OCI-M1 (cell line): ENCODE data around the gene MFSD1.

Experiments
- DNase-seq: peaks from one replicate; lab custom pipeline; 2025; lab: John Stamatoyannopoulos, UW

MFSD1 gene, protein sequence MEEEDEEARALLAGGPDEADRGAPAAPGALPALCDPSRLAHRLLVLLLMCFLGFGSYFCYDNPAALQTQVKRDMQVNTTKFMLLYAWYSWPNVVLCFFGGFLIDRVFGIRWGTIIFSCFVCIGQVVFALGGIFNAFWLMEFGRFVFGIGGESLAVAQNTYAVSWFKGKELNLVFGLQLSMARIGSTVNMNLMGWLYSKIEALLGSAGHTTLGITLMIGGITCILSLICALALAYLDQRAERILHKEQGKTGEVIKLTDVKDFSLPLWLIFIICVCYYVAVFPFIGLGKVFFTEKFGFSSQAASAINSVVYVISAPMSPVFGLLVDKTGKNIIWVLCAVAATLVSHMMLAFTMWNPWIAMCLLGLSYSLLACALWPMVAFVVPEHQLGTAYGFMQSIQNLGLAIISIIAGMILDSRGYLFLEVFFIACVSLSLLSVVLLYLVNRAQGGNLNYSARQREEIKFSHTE

DNA sequence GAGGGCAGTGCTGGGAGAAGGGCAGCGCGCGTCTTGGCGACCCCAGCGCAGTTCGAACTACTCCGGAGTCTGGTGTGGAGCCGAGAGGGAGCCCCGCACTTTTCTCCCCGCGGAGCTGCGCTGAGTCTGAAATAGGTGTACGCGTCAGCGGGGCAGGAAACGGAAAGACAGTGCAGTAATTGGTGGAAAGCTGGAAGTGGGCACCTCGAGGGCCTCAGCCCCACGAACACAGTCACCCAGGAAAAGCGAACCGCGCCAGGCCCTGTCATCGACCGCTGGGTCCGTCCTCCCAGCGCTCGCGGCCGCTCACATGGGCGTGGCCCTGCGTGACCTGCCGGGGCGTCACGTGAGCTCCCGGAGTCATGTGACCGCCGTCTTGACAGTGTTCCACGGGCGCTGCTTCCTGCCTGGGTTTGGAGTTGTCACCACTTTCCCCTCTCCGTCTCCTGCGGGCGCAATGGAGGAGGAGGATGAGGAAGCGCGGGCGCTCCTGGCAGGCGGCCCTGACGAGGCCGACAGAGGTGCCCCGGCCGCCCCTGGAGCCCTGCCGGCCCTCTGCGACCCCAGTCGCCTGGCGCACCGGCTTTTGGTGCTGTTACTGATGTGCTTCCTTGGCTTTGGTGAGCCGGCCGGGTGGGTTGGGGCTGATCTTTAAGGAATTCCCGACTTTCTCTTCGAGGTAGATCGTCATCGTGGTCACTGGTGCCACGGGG lies at the start of gene MFSD1:
TSS of gene MFSD1 (plus strand) at position 359 of the 713 bp plus-strand sequence. CDS start at position 458, 99 bp downstream.
- DNase-seq = peak; percentile 90

DNA sequence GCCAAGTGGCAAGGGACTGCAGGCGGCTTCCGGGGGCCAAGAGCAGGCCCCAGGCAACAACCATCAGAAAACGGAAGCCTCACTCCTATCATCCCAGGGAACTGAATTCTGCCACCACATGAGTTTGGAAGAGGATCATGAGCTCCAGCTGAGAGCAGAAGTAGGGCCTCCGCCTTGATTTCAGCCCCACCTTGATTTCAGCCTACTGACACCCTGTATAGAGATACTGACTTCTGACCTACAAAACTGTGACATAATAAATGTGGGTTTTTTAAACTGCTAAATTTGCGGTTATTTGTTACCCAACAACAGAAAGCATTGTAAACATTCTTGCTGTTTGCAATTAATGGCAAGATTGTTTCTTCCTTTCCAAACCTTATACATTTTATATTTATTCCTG lies 48.0 kb upstream of the MFSD1 start:
- no peak for DNase-seq

DNA sequence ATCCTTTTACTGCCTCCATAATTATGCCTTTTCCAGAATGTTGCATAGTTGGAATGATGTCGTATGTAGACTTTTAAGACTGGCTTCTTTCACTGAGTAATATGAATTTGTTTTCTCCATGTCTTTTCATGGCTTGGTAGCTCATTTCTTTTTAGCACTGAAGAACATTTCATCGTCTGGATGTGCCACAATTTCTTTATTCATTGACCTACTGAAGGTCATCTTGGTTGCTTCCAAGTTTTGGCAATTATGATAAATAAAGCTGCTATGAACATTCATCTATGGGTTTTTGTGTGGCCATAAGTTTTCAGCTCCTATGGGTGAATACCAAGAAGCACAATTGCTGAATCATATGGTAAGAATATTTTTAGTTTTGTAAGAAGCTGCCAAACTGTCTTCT lies 46.4 kb upstream of the MFSD1 start:
- no peak for DNase-seq

DNA sequence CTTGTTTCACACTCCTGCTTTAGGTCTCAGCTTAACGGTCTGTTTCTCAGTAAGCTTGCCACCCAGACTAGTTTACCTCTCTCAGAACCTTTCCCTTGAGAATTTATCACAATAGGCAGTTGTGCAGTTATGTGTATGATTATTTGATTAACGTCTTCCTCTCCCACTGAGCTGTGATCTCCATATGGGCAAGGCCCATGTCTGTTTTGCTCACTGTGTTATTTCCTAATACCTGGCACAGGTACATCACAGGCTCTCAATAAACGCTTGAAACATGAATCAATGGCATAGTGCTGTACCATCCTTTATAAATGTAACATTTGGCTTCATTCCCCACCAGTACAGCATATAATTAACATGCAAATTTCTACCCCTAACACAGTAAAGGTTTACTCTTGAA lies 40.5 kb upstream of the MFSD1 start:
- DNase-seq = no peak

DNA sequence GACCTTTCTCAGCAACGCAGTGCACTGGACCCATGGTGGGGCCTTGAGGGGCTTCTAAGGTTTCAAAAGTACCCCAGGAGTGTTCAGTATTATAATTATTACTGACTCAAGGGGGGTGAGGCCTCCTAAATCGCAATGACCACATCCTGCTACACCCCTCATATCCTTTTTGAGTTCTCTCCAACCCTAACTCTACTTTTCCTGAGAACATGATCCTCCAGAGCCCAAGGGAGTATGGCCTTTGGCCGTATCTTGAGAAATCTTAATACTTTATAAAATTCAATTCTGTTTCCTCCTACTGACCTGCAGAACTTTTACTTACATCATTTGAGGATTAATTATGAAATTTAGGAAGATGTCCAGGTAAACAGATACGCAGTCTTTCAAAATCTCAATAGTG lies 39.2 kb upstream of the MFSD1 start:
- DNase-seq = no peak

DNA sequence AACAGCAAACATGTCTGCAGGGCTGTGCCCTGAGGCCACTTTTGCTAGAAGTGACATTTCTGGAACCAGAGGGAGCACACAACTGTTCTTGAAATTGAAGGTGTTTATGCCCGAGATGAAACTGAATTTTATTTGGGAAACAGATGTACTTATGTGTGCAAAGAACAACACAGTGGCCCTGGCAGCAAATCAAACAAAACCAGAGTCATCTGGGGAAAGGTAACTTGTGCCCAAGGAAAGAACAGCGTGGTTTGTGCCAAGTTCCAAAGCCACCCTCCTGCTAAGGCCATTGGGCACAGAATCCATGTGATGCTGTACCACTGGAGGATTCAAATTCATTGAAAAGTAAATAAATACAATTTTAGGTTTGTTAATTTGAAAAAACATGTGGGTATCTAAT lies 38.4 kb upstream of the MFSD1 start:
- DNase-seq = no peak

DNA sequence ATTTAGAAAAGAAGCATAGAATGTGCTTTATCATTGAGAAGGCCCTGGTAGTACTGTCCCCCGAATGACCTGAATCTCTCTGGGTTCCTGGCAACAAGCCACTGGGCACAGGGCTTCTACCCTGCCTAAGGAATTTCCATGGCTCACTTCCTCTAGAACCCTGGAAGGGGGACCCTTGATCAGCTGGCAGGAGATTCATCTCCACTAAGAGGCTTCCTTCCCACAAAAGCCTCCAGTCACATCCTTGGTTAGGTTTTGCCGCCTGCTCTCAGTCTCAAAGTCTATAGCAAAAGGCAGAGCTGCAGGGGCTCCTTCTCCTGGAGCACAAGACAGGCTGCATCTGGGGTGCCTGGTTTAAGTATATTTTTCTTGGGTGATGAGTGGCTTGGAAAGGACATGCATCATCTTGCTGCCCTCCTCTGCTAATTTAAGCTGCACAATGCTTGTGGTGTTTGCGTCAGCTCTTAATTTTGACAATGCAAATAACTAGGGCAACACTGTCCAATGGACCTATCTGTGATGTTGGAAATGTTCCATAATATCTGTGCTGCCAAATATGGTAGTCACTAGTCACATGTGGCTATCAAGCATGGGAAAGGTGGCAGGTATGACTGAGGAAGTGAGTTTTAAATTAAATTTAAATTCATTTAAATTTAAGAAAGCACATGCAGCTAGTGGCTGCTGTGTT lies 36.2 kb upstream of the MFSD1 start:
- no peak for DNase-seq

DNA sequence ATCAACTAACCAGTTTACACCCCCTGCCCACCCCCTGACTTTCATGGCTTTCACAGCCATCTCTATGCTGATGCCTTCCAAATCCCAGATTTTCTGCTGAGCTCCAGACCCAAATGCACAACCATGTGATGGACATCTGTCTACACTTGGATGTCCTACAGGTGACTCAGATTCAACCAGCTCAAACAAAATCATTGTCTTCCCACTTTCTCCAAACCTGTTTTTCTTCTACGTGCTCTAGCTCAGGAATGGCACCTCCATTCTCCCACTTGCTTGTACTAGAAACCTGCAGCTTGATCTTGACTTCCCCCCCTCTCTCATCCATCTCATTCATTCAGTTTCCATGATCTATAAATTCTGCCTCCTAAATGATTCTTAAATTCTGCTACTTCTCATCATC lies 35.5 kb upstream of the MFSD1 start:
- no peak for DNase-seq

DNA sequence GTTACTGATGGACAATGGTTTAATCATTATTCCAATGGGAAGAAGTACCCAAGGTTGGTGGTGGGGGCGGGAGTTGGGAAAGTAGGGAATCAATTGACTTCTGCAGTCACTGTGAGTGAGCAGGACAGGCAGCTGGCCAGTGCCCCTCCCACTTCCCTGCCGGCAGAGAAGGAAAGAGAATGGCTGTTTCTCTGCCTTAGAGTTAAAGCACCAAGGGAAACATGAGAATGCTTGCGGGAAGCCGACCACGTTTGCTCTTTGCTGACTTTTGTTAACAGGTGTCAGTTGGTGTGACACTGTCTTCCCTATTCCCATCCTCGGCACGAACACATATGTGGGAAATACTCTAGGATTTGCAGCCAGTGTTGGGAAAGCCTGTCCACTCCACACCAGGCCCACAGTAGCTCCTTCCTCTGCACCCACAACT lies 33.5 kb upstream of the MFSD1 start:
- DNase-seq = no peak

DNA sequence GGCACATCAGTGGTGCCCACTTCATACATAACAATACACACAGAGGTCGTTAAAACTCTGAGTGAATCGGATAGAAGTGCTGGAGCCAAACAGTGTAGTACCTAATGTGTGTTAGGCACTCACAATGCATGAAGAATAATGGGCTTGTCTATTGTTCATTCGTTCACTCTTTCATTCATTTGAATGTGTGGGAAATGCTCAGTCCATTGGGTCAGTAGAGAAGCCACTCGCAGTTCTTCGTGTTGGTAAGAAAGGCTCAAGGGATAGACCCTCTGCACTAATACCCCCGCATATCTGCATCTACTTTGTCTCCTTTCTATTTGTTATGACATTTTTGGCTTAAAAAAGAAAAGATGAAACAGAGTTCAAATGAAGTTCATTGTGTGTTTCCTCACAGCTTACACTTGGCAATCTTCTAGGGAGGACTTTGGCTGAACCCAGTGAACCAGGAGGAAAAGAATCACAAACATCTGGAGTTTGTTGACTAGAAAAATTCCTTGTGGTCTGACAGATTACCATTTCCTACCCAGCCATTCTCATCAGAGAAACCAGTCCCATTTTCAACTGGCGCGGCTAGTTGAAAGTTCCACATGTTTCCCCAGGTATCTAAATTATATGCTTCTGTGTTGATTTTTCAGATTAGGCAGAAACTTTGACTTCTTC lies 32.8 kb upstream of the MFSD1 start:
- no peak for DNase-seq

DNA sequence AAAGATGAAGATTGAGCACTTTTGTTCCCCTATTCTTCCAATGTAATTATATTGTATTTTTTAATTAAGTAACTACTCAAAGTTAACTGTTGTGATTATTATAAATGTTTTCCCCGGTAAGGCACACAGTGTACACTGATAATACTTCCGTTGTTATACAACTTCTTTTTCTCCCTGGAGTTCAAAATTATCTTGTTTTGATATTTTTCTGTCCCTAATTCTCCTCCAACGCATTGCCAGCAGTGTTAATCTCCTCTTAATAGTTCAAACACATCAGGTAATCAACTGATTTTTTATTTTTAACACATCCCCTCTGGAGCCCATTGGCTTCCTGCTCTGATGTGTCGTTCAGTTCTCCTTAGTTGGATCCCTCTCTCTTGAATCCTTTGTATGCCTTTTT lies 32.3 kb upstream of the MFSD1 start:
- no peak for DNase-seq

DNA sequence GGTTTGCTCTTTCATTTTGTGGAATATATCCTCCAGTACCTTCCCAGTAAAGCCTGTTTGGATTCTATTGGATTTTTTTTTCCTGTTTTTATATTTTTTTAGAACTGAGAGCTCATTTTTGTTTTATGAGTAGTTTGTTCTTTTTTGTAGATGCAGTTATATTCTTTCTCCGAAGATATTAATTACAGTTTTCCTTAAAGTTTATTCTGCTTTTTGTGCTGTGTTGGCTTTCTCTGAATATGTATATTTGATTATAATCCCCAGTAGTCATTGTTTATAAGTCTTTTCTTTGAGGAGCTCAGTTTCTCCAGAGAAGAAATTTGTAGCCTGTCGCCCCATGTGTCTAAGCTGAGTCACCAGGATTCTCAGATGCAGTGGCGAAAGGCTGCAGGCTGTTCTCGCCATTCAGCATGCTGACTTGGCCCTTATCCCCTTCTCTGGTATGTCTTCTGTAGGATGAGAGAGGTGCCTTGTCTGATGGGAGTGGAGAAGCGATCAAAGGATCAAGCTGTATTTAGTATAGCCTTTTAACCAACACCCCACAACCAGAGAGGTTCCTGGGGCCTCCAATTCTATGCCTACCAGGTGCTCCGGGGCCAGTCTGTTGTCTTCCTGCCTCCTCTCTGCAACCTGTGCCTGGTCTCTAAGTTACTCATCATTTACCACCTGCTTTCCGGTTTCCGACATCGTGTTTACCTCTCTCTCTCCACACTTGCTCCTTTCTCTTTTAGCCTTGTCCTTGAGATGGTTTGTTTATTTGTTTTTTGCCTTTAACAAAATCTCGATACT lies 31.7 kb upstream of the MFSD1 start:
- no peak for DNase-seq

DNA sequence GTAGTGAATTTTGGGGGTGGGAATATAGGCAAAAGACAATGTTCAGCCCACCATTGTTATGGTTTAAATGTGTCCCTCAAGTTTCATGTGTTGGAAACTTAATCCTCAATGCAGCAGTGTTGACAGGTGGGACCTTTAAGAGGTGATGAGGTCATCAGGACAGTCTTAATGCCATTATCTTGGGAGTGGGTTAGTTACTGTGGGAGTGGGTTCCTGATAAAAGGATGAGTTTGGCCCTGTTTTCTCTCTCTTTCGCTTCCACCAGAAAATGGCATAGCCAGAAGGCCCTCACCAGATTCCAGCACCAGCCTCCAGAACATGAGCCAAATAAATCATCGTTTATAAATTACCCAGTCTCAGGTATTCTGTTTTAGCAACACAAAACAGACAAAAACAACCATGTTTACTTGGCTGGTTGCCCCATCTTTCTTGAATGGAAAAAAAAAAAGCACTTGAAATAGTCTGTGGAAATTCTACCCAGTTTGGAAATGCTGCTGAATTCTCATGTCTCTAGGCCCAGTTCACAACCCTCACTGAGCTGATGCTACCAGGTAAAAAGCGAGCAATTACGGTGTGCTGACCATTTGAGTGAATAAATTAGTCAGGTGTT lies 31.0 kb upstream of the MFSD1 start:
- no peak for DNase-seq

DNA sequence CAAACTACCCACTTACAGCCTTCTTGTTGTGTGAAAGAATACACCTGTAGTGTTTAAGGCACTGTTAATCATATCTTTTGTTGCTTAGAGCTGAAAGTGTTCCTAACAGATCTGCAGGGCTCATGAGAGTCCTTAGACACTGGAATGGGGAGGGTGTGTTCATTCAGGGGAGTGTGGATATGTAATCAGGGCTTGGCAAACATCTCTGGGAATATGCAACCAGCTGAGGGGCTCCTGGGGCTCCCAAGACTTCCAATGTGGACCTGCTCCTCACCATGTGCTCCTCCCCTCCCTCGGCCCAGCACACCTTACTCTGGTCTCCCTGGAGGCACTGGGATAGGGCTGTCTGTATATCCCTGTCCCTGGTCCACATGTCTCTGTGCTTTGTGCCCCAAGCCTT lies 30.3 kb upstream of the MFSD1 start:
- no peak for DNase-seq

DNA sequence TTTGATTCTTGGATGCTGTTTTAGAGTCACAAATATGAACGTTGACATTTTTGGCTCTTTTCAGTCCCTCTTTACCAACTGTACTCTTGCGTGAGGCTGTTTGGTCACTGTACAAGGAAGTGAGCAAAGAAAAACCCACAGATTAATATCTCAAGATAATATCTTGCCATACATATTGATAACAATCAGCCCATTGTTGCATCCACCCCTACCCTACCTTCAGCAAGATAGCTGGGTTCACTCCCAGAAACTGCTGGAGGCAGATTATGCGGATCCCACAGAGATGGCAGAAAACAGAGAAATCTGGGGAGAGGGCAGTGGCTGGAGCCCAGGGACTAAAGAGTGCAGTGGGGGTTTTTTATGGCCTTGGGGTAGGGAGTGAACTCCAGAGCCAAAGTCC lies 29.9 kb upstream of the MFSD1 start:
- DNase-seq = no peak

DNA sequence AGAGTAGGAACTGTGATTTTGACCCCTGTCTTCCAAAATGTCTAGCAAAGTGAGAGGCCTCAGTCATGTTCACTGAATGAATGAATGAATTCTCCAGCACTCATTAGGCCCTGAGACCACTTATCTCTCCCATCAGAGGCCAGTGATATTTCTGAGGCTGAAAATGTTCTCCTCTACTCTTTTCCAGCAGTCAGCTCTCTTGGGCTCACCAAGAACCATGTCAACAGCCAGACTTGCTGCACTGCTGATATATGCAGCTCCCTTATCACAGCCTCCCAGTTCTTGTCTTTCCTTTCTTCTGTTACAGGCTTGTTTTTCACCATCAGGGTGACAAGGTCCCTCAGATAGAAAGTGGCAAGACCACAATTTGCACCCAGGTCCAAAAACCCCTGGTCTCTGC lies 28.7 kb upstream of the MFSD1 start:
- peak; percentile 22 for DNase-seq

DNA sequence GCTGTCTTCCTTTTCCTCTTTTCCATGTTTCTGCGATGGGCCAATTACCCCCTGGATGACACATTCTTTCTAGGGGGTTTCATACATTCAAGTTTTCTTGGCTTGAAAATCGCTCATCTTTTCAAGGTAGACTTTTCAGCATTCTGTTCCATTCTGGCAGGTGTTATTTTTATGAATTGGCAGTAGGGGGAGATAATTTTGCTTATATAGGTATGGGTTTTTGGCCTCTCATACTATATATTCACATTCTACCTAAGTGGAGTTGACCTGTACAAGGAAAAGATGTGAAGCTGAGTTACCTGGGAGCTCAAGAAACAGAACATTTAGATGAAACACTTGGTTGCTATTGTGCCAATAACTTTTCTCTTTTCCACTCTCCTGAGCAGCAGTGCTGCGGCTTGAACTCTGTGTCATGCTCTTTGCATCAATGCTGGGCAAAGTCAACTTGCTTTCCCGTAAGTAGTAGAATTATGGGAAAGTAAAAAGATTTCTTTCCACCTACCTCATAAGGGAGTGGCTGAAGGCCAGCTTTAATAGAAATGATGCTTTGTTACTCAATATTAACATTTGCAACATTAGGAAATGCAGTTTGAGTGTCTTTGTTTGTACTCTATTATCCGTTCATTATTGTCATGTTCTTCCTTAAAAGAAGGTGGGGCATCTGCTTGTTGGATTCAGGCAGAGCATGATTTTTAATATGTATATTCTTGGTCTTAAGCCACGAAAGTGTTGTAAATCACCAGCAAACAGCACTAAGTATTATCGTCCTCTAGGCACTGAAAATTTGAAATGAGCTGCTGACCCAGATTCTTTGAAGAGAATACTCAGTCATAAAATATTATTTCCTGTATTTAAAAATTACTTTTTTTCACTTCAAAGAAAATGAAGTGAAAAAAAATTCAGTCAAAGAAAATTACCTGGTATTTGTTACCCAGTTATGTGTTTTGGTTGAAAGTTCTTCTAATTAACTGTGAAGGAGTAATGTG lies 27.7 kb upstream of the MFSD1 start:
- no peak for DNase-seq

DNA sequence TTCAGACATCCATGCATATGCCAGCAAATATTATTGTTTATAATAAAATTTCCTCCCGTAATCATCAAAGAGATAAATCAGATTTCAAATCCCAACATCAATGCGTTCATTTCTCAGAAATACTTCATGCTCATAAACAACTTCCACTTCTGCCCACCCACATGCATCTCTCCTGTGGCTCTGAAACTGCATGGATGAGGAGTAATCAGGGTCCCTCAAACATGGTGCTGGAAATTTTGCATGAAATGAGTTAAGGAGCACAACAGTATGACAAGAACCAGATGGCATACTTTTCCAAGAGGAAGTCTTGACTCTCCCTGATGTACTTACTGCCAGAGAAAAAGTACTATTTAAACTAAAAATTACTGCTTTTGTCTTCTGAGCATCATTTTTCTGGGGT lies 26.9 kb upstream of the MFSD1 start:
- no peak for DNase-seq
